Myocyte (in vitro differentiated cells): ENCODE measurements around the gene TNS3. TPM values are rescaled to one million over a fixed set of nuclear protein-coding genes. Genes with fewer than 3 reads are reported as not detected.

ENCODE experiments used
- DNase-seq: peaks from one replicate; pipeline ENCODE4 v3.0.0-alpha.2; 2012; ENCODE audit warnings: low read depth
- total RNA-seq: library from RNA; depleted of rRNA; stranded (reverse); fragments of >200 nt; gene quantifications from 2 replicates; pipeline ENCODE4 v1.2.3, GENCODE V29; 2014

Gene TNS3
- total RNA-seq, 1 donor from 2014 or later, result 241 TPM

- no peak for DNase-seq
These were observed 286.3 kb downstream of the TNS3 start for GRCh38 chr7:47295606-47296005.

- DNase-seq, result no peak
These were observed 287.2 kb downstream of the TNS3 start for GRCh38 chr7:47294556-47295222.

- DNase-seq, result peak; percentile 90
These were observed 287.9 kb downstream of the TNS3 start for GRCh38 chr7:47293884-47294555.

- DNase-seq, result peak; percentile 49
These were observed 289.0 kb downstream of the TNS3 start for GRCh38 chr7:47292832-47293309.

GRCh38 chr7:47291461-47292081 lies 290.3 kb downstream of the TNS3 start:
- peak; percentile 94 for DNase-seq

- DNase-seq, result no peak
These were observed 291.0 kb downstream of the TNS3 start for GRCh38 chr7:47290867-47291266.

GRCh38 chr7:47290466-47290865 lies 291.4 kb downstream of the TNS3 start:
- no peak for DNase-seq

GRCh38 chr7:47288060-47288459 lies 293.9 kb downstream of the TNS3 start:
- DNase-seq, result no peak

- DNase-seq, result peak; percentile 81
These were observed 295.9 kb downstream of the TNS3 start for GRCh38 chr7:47285860-47286491.

- DNase-seq, result no peak
These were observed 296.9 kb downstream of the TNS3 start for GRCh38 chr7:47284691-47285635.

GRCh38 chr7:47283497-47284131 lies 298.3 kb downstream of the TNS3 start:
- DNase-seq, result no peak

GRCh38 chr7:47282790-47283496 lies 299.0 kb downstream of the TNS3 start:
- DNase-seq, result no peak

GRCh38 chr7:47281966-47282643 lies 299.8 kb downstream of the TNS3 start:
- DNase-seq, result no peak

GRCh38 chr7:47281161-47281560 lies 300.8 kb downstream of the TNS3 start:
- no peak for DNase-seq

- DNase-seq, result no peak
These were observed 301.8 kb downstream of the TNS3 start for GRCh38 chr7:47280114-47280513.

GRCh38 chr7:47278043-47278442 lies 303.9 kb downstream of the TNS3 start:
- no peak for DNase-seq

GRCh38 chr7:47277321-47277781 lies 304.6 kb downstream of the TNS3 start:
- no peak for DNase-seq

GRCh38 chr7:47273974-47274766 lies 307.7 kb downstream of the TNS3 start:
- DNase-seq, result no peak
